ENCODE measurements around the gene TAC3. TPM values are rescaled to one million over a fixed set of nuclear protein-coding genes. Genes with fewer than 3 reads are reported as not detected.
"Not testable (repeated sequence)": the region's sequence is repeated elsewhere in the genome, so short reads cannot be mapped to it uniquely, and the experiment has no call there.

Gene TAC3
- total RNA-seq: 0.52 TPM

DNA sequence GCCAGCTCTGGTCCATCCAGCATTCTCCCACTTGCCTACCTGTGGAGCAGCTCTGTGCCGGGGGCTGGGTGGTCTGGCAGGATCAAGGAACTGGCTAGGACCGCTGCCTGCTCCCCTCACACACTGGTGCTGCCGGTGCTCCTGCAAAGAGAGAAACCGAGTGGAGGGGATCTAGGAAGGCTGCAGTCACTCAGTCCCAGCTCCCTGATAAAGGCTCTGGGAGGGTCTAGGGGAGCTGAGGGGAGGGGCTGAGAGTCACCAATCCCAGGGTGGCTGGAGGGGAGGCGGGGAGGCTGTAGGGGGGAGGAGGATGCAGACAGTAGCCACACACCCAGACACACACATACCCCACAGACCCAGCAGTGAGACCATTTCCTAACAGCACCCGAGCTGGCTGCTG is at the start of gene TAC3:
Gene TAC3, minus strand, starts transcription at position 182 of the 400 bp plus-strand sequence. CDS start 732 bp downstream, outside the sequence.
- DNase-seq (ENCODE audit: low spot score): no peak

- DNase-seq (ENCODE audit: low spot score): no peak
Measured at GRCh38 chr12:57063991-57064685, 47.8 kb upstream of the TAC3 start.

- no peak for DNase-seq (ENCODE audit: low spot score)
Measured at GRCh38 chr12:57058454-57058853, 42.1 kb upstream of the TAC3 start.

GRCh38 chr12:57057067-57057751 is 40.9 kb upstream of the TAC3 start:
- DNase-seq (ENCODE audit: low spot score): no peak

DNA sequence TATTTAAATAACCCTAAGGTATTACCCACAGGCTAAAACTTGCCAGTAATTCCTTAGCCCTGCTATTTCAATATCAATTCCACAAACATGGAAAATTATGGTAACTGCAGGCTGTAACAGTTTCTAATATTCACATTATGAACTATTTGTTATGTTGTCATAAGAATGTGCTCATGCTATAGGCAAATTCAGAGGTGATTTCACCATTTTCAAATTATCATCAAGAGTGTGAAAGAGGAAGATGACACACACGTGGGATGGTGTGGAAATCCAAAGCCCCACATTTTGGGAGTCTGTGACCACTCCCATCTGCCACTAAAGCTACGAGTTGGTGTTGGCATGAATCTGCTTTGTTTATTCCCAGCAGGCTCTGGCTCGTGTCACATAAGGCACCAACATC is 39.5 kb upstream of the TAC3 start:
- DNase-seq (ENCODE audit: low spot score): no peak

DNA sequence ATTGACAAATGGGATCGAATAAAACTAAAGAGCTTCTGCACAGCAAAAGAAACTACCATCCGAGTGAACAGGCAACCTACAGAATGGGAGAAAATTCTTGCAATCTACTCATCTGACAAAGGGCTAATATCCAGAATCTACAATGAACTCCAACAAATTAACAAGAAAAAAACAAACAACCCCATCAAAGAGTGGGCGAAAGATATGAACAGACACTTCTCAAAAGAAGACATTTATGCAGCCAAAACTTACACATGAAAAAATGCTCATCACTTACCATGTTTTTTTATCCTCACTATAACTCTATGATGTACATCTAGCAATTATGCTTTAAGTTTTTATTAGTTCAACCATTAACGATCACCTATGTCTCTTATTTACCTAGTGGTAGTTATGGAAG is 37.6 kb upstream of the TAC3 start:
- not testable (repeated sequence) for DNase-seq (ENCODE audit: low spot score)

GRCh38 chr12:57053146-57053545 is 36.8 kb upstream of the TAC3 start:
- not testable (repeated sequence) for DNase-seq (ENCODE audit: low spot score)

DNA sequence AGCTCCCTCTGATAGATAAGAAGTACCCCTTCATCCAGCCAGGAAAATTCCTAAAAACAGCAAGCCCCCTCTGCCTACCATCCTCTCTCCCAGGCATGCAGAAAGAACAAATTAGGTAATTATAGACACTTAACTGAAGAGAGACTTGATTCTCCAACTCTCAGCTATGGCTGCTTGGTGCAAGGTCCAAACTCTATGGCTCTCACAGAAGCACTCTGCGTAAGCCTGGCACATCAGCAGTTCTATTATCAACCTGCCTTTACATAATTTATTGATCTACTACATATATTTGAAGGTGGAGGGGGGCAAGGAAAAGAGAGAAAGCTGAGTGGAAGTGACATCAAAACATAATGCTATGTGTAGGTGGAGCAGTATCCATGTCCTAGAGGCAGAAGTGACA is 34.7 kb upstream of the TAC3 start:
- DNase-seq (ENCODE audit: low spot score): no peak

DNA sequence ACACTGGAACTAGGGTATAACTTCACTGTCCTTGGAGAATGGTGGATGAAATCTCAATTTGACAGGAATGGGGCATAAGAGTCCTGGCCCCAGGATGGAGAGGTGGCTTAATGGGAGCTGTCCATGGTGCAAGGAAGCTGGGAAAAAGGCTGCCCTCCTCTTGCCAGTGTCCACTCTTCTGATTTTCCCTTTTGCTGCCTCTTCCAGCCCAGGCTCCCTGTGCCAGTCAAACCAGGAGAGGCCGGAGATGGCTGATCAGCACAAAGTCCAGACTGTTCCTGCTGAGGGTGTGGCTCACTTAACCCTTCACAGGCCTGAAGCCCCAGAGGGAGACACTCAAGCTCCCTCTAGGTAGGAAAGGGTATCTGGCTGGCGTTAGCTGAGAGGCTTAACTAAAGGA is 33.6 kb upstream of the TAC3 start, which contains the start of gene MYO1A:
Gene MYO1A, minus strand, starts transcription at position 240 of the 400 bp plus-strand sequence. CDS start 1,806 bp downstream, outside the sequence.
- peak; percentile 46 for DNase-seq (ENCODE audit: low spot score)

DNA sequence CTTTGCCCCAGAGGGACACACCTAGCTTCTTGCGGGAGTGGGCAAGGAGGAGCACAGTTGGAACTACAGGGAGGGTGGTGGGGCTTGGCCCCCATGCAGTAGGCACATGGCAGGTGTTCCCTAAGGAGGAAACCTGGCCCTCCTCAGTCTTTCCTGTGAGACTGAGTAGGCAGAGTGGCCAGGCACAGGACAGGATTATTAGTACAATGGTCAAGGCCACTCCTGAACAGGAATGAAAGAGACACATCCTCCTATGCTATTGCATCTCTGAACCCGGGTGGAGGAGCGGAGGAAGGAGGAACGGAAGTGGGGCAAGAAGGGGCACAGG is 32.8 kb upstream of the TAC3 start:
- DNase-seq (ENCODE audit: low spot score): no peak

DNA sequence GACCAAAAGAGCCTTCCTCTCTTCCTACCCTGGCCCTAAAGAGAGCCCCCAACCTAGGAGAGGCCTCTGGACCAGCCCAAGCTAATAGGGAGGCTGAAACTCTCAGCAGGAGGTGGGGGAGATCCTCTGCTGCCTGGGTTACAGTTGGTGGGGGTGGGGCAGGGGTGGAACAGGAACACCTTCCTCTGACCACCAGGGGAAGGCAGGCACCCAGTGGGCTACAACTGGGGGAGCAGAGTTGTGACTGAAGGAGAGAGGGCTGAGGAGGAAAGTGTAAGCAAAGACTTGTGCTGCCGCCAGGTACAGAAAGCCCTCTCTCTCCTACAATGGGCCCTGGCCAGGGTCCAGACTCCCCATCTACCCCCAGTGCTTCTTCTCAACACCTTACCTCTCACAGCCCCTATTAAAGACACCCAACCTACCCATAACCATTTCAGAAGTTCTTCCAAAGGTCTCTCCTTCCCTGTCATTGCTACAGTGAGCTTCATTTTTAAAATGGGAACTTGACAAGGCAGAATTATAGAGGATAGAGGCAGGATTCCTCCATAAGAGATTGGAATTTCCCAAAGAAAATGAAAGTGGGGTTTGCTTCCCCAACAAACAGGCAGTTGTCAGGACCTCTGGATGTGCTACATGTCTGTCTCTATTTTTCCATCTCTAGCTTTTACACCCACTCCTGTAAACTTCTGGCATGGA is 32.2 kb upstream of the TAC3 start:
- DNase-seq (ENCODE audit: low spot score): no peak

DNA sequence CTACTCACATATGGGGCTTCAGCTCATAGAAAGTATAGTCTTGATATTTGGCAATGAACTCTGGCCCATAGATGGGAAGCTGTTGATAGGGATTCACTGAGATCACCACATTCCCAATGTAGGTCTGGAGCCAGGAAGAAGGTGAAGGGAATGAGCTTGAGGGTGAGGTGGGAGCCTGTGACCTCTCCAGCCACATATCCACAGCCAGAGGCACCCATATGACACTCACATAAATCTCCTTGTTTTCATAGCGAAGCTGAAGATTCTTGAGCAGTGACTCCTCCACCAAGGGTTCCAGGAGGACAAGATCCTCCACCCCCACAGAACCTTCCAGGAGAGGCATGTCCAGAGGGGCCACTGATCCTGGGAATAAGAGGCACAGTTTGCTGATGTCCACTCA is 31.7 kb upstream of the TAC3 start:
- no peak for DNase-seq (ENCODE audit: low spot score)

- DNase-seq (ENCODE audit: low spot score): no peak
Measured at GRCh38 chr12:57046947-57047890, 30.9 kb upstream of the TAC3 start.

DNA sequence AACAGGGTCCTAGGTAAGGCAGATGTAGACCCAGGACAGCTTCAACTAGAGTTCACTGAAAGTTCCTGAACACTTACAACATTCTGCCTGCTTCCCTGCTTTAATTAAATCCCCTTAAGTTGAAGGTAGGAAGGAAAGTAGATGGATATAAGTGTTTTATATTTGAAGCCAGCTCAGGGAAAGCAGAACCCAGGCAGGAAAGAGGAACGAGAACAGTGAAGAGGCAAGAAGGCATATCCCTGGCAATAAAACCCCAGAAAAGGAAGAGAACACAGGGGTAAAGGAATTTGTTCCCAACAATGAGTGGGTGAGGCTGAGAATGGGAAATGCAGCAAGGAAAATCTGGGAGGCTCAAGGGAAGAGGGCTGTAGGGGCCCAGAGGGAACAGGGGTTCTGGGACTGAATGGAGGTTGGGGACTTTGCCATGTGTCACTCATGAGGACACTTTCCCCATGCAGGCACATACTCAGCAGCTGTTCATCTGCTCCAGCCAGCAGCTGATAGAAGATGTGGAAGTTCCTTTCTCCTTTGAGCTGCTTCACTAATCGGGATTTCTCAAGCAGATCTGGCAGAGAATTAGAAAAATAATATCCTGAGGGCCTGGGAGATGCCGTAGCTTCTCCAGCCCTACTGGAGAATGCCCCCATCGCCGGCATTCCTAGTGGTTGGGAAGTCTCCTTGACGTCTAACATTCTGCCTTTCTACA is 29.9 kb upstream of the TAC3 start:
- no peak for DNase-seq (ENCODE audit: low spot score)

- no peak for DNase-seq (ENCODE audit: low spot score)
Measured at GRCh38 chr12:57044889-57045288, 28.6 kb upstream of the TAC3 start.

DNA sequence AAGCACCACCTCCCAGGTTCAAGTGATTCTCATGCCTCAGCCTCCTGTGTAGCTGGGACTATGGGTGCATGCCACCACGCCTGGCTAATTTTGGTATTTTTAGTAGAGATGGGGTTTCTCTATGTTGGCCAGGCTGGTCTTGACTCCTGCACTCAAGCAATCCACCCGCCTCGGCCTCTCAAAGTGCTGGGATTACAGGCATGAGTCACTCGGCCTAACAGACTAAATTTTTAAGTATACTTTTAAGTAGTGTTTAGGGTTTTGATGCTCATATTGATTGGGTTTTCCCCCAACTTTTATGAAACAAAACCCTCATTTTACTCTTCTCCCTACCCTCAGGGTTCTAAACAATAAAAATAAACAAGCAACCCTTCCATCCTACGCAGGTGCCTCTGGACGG is 28.1 kb upstream of the TAC3 start:
- no peak for DNase-seq (ENCODE audit: low spot score)

DNA sequence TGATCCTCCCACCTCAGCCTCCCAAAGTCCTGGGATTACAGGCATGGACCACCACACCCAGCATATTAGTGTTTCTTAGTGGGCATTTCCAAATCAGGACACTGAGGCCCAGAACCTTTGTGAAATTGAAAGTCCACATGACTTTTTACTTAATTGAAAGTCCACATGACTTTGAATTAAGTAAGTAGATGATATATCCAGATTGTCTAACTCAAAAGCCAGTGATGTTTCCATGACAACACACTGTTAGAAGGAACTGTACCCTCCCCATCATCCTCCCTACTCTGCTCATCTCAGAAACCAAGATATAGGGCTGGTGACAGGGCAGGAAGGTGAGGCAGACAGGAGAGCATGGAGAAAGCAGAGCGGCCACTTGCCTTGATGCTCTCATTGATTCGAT is 26.4 kb upstream of the TAC3 start:
- no peak for DNase-seq (ENCODE audit: low spot score)

- DNase-seq (ENCODE audit: low spot score): no peak
Measured at GRCh38 chr12:57040750-57041149, 24.4 kb upstream of the TAC3 start.

DNA sequence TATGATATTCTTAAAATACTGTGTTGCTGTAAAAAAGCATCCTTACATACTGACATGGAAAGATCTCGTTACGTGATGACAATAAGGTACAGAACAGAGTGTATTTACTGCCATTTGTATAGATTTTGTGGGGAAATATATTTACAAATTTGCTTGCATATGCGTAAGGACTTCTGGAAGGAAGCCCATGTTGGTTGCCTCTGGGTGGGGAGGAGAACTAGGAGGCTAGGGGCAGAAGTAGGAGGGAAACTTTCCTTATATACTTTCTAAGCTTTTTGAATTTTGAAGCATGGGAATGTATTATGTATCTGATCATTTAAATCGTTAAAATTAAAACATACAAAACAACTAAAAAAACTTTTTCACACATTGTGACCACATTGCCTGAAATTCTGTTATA is 23.9 kb upstream of the TAC3 start:
- DNase-seq (ENCODE audit: low spot score): no peak

DNA sequence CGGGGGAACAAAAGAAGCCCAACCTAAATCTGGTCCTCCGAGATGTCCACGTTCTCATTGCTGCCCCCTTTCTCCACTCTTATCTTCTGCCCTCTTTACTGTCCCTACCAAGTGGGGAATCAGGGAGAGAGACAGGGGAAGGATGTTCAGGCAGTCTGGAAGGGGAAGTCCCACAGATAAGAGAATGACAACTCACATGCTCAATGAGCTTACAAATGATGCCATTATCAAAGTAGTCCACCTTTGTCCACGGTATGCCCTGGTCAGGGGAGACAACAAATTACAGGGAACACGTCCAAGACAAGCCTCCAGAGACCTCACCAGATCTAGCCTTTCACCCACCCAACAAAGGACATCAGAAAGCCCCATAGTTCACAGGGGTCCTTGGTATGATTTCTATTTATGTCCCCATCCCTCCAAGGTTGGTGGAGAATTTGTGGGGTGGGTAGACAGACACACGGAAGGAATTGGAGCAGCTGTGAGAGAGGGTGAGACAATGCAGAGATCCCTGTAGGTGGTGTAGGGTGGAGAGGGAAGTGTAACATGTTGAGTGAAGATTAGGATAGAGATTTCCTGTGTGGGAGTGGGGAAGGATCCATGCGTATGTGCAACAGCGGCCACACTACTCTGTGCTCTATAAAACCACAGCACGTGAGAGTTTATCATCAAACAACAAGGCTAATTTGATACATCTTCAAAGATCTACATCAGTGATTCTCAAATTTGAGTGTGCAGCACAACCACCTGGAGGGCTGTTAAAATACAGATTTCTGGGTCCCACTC is 22.9 kb upstream of the TAC3 start:
- no peak for DNase-seq (ENCODE audit: low spot score)

Measured in mucosa of gallbladder (tissue), 1 donor.